Measurements from ENCODE around the gene ADRA2B.
"Not testable (repeated sequence)": the region's sequence is repeated elsewhere in the genome, so short reads cannot be mapped to it uniquely, and the experiment has no call there.

ADRA2B gene

DNA sequence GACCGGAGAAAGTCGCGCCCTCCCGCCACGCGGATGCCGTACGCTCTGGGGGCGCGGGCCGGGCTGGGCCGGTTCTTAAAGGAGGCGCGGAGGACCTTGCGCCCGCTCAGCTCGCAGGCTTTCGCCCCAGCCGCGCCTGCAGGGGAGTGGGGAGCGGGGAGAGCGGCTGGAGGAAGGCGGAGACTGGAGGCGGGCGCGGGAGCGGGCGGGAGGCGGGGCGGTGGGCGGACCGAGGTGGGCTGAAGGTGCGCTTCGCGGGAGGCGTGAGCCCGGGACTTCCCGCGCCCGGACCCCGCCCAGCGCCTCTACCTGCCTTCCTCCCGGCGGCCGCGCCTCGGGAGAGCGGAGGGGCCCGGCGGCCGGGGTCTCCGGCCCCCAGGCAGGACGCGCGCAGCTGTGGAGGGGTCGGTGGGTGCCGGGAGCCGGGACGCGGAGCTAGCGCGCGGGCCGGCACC lies at the start of gene ADRA2B:
ADRA2B (minus strand) TSS at position 148 of the 455 bp plus-strand sequence. CDS start 422 bp downstream, outside the sequence.
- DNase-seq: no peak
- in situ Hi-C loops (cut with MboI; ENCODE audit: low pct_unique_long_range_greater_than_20kb, low sequenced_read_pairs): loop anchor here (25.0 kb wide), 1 partner anchor 104 kb away; no protein-coding TSS in a partner anchor

DNA sequence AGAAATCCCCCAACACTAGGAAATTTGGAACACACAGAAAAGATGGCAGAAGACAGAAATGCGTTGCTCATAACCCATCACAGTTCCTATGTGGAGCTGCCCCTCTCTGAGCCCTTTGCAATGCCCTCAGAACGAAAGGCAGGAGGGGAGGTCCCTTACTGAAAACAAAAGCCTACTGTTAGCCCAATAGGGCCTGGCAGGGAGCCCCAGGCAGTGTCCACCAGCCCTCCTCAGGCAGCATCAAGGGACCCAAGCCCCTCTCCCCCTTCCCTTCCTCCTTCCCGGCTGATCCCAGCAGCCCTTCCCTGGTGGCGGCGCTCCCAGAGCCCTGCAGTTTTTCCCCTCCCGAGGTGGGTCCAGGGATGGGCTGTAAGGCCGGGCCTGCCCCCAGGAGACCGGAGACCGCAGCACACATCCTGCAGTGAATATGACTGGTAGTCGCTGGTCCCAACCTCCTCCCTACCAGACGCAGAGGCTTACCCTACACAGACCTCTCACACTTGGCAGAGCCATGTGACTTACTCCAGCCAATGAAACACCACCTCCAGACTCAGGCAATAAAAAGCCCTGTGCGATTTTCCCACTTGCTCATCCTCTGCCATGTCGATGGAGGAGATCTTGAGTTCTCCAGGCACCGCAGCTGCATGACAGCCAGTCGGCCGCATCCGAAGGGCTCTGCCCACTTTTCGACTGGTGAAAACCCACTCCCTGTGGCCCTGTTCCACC lies 48.3 kb upstream of the ADRA2B start:
- no peak for DNase-seq
- in situ Hi-C loops (cut with MboI; ENCODE audit: low pct_unique_long_range_greater_than_20kb, low sequenced_read_pairs): no loop called here

DNA sequence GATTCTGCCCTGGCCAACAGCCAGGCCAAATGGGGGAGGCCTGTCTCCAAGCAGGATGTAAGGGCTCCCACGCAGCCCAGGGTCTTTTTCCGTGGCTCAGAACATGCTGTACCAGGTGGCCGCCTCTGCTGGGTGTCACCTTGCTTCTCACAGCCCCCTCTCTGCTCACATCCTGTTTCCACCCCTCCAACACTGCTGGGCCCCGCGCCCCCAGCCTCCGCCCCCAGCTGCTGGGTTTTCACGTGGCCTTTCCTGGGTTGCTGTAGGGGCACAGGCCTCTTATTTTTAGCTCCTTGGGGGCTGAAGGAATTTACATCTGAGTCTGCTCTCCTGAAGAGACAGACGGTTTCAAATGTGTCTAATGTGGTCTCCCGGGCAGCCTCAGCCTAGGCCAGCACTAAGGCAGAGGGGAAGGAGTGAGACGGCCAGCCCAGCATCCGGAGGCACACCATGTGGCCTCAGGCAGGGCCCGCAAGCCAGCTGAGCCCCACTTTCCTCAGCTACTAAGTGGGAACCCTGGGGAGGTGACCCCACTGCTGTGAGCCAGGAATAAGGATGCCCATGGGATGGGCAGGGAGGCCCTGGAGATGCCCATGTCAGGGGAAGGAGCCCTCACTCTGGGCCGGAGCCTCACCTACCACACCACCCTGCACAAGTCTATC lies 47.5 kb upstream of the ADRA2B start:
- in situ Hi-C loops (cut with MboI; ENCODE audit: low pct_unique_long_range_greater_than_20kb, low sequenced_read_pairs): no loop called here
- DNase-seq: no peak

DNA sequence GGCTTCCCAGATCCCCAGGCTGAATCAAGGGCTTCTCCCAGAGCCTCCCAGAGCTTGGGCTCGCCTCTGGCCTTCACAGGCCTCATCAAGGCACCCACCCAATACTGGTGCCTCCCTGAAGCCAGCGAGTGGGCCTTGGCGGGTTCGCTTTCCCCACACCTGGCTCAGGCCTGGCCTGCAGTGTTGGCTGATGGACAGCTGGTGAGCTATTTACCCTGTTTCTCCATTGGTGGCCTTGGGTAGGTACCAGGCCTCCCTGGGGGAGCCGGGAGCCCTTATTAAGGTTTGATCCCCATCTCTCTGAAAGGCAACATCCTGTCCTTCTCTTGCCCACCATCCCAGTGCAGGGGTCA lies 47.0 kb upstream of the ADRA2B start:
- no peak for DNase-seq
- in situ Hi-C loops (cut with MboI; ENCODE audit: low pct_unique_long_range_greater_than_20kb, low sequenced_read_pairs): no loop called here

DNA sequence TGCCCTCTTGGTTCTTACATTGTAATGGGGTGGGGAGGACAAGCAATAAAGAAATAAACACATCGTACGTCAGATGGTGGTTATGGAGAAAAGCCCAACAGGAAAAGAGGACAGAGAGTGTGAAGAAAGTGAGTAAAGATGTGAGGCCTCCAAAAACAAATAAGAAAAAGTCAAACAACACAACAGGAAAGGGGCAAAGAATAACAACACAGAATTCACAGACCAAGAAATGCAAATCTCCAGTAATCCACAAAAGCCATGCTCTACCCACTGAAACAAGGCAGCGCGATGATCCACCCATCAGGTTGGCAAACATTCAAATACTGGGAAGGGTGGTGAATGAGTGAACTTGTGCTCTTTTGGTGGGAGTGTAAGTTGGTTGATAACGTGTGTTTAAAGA lies 45.5 kb upstream of the ADRA2B start:
- in situ Hi-C loops (cut with MboI; ENCODE audit: low pct_unique_long_range_greater_than_20kb, low sequenced_read_pairs): no loop called here
- no peak for DNase-seq

DNA sequence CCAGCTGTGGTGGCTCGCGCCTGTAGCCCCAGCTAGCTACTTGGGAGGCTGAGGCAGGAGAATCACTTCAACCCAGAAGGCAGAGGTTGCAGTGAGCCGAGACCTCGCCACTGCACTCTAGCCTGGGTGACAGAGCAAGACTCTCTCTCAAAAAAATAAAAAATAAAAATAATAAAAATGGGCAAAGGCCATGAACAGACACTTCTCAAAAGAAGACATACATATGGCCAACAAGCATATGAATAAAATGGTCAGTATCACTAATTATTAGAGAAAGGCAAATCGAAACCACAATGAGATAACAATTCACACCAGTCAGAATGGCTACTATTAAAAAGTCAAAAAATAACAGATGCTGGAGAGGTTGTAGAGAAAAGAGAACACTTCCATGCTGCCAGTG lies 44.0 kb upstream of the ADRA2B start:
- DNase-seq; in situ Hi-C loops (cut with MboI; ENCODE audit: low pct_unique_long_range_greater_than_20kb, low sequenced_read_pairs): not testable (repeated sequence)

DNA sequence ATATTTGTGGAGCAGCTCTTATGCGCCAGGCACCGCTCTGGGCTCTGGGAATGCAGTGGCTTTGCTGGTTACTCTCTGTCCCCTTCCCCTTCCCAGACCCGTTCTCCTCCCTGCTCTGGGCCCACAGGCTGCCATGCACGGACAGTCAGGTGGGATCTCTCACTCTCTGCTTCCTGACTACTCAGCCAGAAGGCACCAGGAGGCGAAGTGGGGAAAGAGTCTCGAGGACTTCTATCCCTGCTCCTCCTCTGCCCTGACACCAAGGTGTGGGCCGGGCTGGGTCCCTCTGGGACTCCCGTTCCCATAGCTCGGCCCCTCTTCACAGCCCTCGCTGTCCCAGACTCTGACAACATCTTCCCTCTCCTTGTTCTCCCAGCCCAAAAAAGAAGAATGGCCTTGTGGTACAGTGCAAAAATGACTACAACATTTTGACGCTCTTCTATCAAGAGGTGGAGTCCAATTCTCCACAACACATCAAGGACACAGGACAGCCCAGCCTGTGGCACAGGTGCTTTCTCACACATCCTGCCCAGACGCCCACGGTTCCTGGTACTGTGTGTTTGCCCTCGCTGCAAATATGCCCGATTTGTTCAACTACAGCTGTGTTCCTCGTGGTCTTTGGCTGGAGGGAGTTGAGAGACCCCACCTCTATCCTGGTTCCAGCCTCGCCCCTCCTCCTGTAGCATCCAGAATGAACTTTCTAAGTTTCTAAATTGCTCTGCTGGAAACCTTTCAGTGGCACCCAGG lies 42.9 kb upstream of the ADRA2B start:
- no peak for DNase-seq
- in situ Hi-C loops (cut with MboI; ENCODE audit: low pct_unique_long_range_greater_than_20kb, low sequenced_read_pairs): no loop called here

DNA sequence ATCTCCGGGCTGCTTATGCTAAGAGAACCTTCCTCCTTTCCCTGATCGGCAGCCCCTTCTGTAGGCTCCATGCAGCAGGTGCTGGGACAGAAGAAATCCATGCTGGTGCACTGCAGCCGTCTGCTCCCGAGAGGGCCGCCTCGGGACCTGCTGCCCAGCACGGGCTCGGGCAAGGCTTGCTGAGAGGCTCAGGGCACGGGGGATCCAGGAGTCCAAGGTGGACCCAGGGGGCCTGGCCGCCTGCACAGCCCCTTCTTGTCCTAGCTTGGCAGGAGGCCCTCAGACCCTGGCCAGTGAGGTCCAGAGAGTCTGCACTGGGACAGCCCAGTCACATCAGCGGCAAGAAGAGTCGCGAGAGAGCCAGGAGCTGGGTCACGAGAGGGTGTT lies 42.2 kb upstream of the ADRA2B start:
- in situ Hi-C loops (cut with MboI; ENCODE audit: low pct_unique_long_range_greater_than_20kb, low sequenced_read_pairs): no loop called here
- no peak for DNase-seq

DNA sequence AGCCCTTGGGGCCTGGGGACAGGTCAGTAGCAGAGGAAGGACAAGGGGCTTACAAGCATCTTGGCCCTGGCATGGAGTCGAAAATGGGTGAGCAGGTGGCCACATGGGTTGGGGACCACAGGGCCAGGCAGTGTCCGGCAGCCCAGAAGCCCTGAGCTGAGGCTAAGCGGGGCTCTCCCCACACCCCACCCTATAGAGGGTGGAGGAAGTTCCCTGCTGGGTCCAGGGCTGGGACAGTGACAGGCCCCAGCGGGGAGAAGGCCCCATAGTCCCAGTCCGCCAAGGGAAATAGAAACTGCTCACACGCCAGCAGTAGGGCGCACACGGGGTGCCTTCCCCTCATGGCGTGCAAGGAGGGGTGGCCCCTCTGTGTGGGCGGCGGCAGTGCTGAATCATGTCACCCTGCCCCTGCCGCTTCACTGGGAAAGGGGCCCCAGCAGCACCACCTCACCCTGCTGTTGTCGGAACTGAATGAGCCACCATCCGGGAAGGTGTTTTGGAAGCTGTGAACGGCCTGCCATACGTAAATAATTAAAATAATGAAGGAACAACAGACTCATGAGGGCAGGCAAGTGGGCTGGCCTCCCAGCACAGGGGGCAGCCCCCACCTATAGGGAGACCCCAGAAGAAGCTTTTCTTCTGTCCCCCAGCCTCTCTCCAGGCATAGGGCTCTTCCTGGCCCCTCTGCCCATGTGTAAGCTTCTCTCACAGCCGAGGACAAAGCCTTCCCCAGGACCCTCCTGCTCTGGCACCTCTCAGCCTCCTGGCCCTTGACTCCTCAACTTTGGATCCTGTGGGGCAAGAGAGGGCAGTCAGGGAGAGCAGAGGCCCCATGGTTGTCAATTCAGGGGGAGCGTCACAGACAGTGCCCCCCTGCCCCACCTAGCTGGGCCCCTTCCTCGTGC lies 41.5 kb upstream of the ADRA2B start:
- in situ Hi-C loops (cut with MboI; ENCODE audit: low pct_unique_long_range_greater_than_20kb, low sequenced_read_pairs): no loop called here
- DNase-seq: peak; percentile 25

DNA sequence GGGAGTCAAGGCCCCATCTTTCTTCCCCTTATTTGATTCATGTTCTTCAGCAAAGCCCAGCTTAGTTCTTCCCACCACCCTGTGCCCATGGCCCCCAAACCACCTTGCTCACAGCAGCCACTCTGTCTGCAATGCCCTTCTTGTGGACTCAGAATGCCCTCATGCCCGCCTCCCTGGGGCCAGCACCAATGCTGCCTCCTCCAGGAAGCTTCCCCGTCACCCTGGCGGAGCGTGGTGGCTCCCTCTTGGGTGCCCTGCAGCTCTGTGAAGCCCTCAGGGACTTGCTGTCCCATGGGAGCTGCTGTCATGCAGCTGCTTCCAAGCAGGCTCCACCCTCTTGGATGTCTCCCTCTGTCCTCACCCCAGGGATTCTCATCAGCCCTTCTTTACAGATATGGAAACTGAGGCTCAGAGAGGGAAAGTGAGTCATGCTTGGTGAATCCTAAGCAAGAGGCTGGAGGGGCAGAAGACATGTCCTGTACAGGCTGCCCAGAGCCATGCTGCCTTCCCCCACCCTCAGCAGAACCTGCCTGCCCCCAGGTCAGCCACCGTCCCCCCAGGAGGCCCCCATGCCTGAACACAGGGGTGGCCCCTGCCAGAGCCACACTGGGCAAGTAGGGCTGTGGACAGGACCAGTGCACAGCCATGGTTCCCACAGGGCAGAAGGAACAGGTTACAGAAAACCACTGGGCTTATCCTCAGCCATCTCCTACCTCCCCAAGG lies 40.7 kb upstream of the ADRA2B start:
- DNase-seq: no peak
- in situ Hi-C loops (cut with MboI; ENCODE audit: low pct_unique_long_range_greater_than_20kb, low sequenced_read_pairs): no loop called here

DNA sequence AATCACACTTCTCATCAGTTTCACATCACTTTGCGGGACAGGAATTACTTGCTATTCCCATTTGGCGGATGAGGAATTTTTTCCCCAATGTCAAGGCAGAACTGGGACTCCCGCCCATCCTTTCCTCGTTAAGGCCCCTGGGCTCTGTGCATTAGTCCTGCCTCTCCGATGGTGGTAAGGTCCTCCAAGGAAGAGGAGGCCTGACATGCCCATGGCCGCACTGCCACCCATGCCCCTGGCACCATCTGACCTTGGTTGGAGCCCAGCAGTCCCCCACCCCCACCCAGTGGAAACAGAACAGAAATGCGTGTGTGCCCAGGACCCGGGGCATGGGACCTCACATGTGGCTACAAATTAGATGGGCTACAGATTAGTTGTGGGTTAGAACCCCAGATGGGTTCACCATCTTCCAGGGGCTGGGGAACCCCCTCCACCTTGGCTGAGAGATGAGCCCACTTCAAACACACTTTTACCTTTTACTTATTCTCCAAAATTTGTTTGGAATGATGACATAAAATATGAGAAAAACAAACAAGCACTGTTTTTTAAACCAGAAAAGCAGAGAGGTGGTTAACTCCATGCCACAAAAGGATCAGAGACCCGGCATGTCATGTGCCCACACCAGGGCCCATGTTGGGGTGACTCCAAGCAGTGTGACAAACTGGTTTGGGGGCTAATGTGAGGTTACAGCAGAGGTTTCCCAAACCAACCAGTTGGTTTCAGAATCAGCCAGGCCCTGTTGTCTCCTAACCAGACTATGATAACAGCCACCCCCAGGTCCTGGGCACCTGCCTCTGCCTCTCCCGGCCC lies 39.8 kb upstream of the ADRA2B start:
- in situ Hi-C loops (cut with MboI; ENCODE audit: low pct_unique_long_range_greater_than_20kb, low sequenced_read_pairs): no loop called here
- no peak for DNase-seq

DNA sequence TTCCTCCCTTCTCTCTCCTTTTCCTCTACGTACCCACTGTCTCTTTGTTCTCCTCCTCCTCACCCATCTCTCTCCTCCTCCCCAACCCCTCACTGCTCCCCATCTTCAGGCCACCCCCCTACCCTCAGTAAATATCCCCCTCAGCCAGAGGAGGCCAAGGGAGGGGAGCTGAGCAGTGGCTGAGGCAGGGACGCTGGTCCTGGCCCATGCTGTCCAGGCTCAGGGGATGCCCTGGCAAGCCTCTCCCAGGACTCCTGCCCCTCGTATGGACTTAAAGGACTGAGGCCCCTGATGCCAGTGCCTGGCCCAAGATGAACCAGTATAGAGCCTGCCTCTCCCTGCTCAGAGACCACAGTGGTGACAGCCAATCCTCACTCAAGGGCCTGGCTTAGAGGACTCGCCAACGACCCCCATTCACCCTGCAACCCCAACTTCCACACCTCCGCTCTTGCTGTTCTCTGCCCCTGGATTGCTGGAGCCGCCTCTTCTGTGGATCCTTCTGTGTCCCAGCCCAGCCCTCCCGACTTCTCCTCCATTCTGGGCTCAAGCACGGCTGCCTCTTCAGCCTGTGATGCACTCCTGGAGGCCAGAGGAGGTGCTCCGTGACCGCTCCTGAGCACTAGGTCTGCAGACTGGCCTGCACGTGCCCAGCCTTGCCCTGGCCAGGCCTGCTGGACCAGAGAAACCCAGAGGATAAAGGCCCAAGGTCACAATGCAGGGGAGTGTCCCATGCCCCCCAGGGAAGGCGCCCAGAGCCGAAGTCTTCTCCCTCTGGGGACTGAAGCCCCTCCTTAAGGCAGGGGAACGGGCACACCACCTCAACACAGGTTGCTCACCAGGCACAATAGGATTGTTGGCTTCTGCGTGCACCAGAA lies 38.4 kb upstream of the ADRA2B start:
- no peak for DNase-seq
- in situ Hi-C loops (cut with MboI; ENCODE audit: low pct_unique_long_range_greater_than_20kb, low sequenced_read_pairs): no loop called here

DNA sequence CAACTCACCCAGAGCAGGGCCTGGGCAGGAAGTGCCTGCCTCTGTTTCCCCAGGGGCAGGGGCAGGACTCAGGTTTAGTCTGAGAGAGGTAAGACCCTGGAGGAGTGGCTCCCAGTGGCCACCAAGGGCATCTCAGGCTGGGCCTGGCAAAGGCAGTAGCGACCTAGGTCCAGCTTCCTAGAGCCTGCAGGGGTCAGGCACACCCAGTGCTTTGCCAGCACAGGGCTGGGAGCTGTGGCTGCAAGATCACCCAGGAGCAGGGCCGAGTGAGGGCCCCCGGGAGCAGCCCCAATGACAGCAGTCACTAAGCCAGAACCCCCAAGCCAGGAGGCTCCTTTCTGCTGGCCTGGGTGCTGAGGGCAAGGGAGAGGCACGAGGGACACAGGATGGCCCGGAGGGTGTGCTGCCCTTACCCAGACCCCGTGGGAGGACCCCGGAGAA lies 37.6 kb upstream of the ADRA2B start:
- in situ Hi-C loops (cut with MboI; ENCODE audit: low pct_unique_long_range_greater_than_20kb, low sequenced_read_pairs): no loop called here

DNA sequence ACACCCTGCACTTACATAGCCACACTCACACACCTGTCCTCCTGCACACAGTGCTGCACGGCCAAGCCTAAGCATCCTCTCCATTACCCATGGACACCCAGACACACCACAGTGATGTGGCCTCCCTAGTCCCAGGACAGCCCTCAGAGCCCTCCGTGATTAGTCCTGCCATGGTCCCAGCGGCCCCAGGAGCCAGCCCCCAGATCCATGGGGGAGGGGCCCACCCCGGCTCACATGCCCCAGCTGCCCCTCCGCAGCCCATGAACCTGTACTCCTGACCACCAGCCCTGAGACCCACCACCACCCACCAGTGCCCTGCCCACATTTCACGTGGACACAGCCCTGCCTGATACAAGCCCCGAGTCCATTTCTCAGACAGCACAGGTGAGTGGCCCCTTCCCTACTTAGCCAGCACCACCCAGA lies 36.9 kb upstream of the ADRA2B start:
- no peak for DNase-seq
- in situ Hi-C loops (cut with MboI; ENCODE audit: low pct_unique_long_range_greater_than_20kb, low sequenced_read_pairs): no loop called here

More for the DNA sequence above, 37.6 kb upstream of the ADRA2B start:
- DNase-seq: no peak

DNA sequence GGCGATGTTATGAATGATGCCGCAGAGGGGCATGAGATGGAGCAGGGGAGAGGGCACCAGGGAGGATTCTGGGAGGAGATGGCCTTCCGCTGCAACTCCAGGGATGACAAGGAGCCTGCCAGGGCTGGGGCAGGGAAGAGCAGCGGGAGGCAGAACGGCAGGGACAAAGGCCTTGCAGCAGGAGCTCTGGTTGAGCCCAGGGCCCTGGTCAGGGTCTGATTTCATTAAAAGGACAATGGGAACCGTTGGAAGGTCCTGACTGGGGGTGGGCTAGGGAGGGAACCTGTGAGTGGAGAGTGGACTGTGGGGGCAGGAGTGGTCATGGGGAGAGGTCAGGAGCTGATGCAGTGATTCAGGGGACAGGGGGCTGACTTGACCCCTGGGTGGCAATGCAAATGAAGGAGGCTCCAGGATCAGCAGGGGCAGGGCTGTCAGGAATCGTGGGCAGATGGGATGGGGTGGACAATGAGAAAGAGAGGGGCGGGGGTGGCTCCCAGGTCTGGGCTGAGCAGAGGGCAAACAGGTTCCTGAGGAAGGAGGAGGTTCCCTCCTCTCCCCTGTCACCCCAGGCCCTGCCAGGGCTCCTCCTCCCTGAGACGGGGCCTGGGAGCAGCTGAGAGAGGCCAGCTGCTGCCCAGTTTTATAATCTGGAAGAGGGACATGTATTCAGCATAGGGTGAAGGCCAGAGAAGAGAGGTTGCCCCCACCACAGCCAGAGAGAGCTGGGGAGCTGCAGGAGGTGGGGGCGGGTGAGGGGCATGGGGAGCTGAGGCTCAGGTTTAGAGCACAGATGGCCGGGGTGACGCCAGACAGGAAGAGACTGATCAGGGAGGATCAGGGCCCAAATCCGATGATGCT lies 36.2 kb upstream of the ADRA2B start:
- no peak for DNase-seq
- in situ Hi-C loops (cut with MboI; ENCODE audit: low pct_unique_long_range_greater_than_20kb, low sequenced_read_pairs): no loop called here
